HCT116 (cell line): Measurements from ENCODE around the gene TYK2. TPM values are rescaled to one million over a fixed set of nuclear protein-coding genes. Genes with fewer than 3 reads are reported as not detected.

Experiments used
- ATAC-seq: fragments of 200-7000 bp; cut with Tn5 transposase; 2 replicates; pipeline ENCODE4 v1.9.1; 2020; ENCODE audit warnings: mild to moderate bottlenecking, moderate library complexity
- BruUV-seq: library from RNA; stranded (reverse); fragments of 400-500 nt; replicated peaks from 2 replicates; lab custom pipeline; 2021; lab: Mats Ljungman, UMichigan
- CTCF ChIA-PET: fragments of 300-600 bp; sonication (Branson Sonifier 250); formaldehyde crosslinking; loops from one replicate; lab custom pipeline; 2021; ENCODE audit warnings: antibody characterized with exemption; lab: Charles Lee
- POLR2A ChIA-PET: fragments of 300-600, 350-600 bp; sonication (Branson Sonifier 250); formaldehyde crosslinking; loops from one replicate; lab custom pipeline; 2021; ENCODE audit warnings: antibody characterized with exemption; lab: Charles Lee
- RAD21 ChIA-PET, 2 experiments: fragments of 300-600 bp; sonication (Branson Sonifier 250); formaldehyde crosslinking; loops; one replicate each; lab custom pipeline; 2023; ENCODE audit warnings: low total read pairs in 2 of 2; ENCODE audit not compliant: uncharacterized antibody in 2 of 2, unreplicated experiment in 2 of 2, low non-redundant PET in 1 of 2; lab: Charles Lee
- DNase-seq: peaks from one replicate; pipeline ENCODE4 v3.0.0-alpha.2; 2010; ENCODE audit warnings: low read depth, low spot score
- H2AFZ ChIP-seq: fragments of 200-600 bp; shearing (Covaris generic), sonication (generic); 2 replicates; pipeline ENCODE4 v1.6.1; 2017; ENCODE audit warnings: low read depth, mixed run types, mixed read lengths, antibody characterized with exemption, low read length; ENCODE audit not compliant: poor library complexity, severe bottlenecking
- H3K27ac ChIP-seq: 2 replicates; pipeline ENCODE4 v1.5.1; 2012; ENCODE audit warnings: low read depth, low read length
- H3K27me3 ChIP-seq: fragments of 200-600 bp; sonication (generic); 2 replicates; pipeline ENCODE4 v1.6.1; 2016; ENCODE audit warnings: mixed run types, low read length, mixed read lengths; ENCODE audit not compliant: insufficient read depth
- H3K36me3 ChIP-seq, 2 experiments: fragments of 200-500 bp in 1 of 2; fragments of 200-600 bp in 1 of 2; sonication (Bioruptor generic) in 1 of 2; sonication (generic) in 1 of 2; 2 replicates each; pipeline versions ENCODE4 v1.5.1 to v1.6.1; 2014 to 2016; ENCODE audit warnings: low read length in 2 of 2, inconsistent platforms in 1 of 2, mixed read lengths in 1 of 2, mixed run types in 1 of 2; ENCODE audit not compliant: insufficient read depth in 2 of 2, control insufficient read depth in 1 of 2
- H3K4me1 ChIP-seq, 2 experiments: fragments of 200-600 bp in 1 of 2; sonication (generic) in 1 of 2; 2 replicates each; pipeline versions ENCODE4 v1.5.1 to v1.6.1; 2012 to 2017; ENCODE audit warnings: low read length in 2 of 2, inconsistent platforms in 1 of 2, mild to moderate bottlenecking in 1 of 2, mixed read lengths in 1 of 2, mixed run types in 1 of 2, moderate library complexity in 1 of 2; ENCODE audit not compliant: insufficient read depth in 2 of 2, control insufficient read depth in 1 of 2
- H3K4me2 ChIP-seq: fragments of 200-600 bp; sonication (generic); 2 replicates; pipeline ENCODE4 v1.6.1; 2017; ENCODE audit warnings: mixed run types, low read length, mixed read lengths
- H3K4me3 ChIP-seq, 2 experiments: fragments of 200-600 bp in 1 of 2; sonication (generic) in 1 of 2; replicated peaks in 1 of 2; 2 replicates each; pipeline ENCODE4 v1.5.1; 2011 to 2016; ENCODE audit warnings: low read length in 2 of 2, control low read depth in 1 of 2, low read depth in 1 of 2, mild to moderate bottlenecking in 1 of 2, mixed read lengths in 1 of 2, mixed run types in 1 of 2
- H3K79me2 ChIP-seq: fragments of 200-600 bp; sonication (generic); 2 replicates; pipeline ENCODE4 v1.6.1; 2017; ENCODE audit warnings: mild to moderate bottlenecking, mixed run types, low read length, moderate library complexity, mixed read lengths; ENCODE audit not compliant: insufficient read depth
- H3K9ac ChIP-seq: fragments of 200-600 bp; sonication (generic); 2 replicates; pipeline ENCODE4 v1.6.1; 2016; ENCODE audit warnings: low read length, mixed read lengths
- H3K9me2 ChIP-seq: fragments of 200-600 bp; sonication (generic), shearing (Covaris generic); 2 replicates; pipeline ENCODE4 v1.6.1; 2017; ENCODE audit warnings: mixed run types, mild to moderate bottlenecking, moderate library complexity; ENCODE audit not compliant: insufficient read depth
- H3K9me3 ChIP-seq, 2 experiments: fragments of 200-500 bp in 1 of 2; fragments of 200-600 bp in 1 of 2; sonication (Bioruptor generic) in 1 of 2; sonication (generic) in 1 of 2; 2 replicates each; pipeline ENCODE4 v1.6.1; 2014 to 2017; ENCODE audit warnings: low read length in 2 of 2, mixed read lengths in 2 of 2, inconsistent platforms in 1 of 2, low read depth in 1 of 2, mild to moderate bottlenecking in 1 of 2, mixed run types in 1 of 2, moderate library complexity in 1 of 2; ENCODE audit not compliant: control insufficient read depth in 1 of 2, insufficient read depth in 1 of 2
- H4K20me1 ChIP-seq: fragments of 200-600 bp; sonication (generic), shearing (Covaris generic); 2 replicates; pipeline ENCODE4 v1.6.1; 2017; ENCODE audit warnings: mixed run types, mild to moderate bottlenecking, moderate library complexity; ENCODE audit not compliant: insufficient read depth
- ATF3 ChIP-seq: IDR thresholded peaks from 2 replicates; pipeline ENCODE4 v1.6.1; 2012
- CBX3 ChIP-seq: IDR thresholded peaks from 2 replicates; pipeline ENCODE4 v1.6.1; 2012; ENCODE audit warnings: low read depth
- CEBPB ChIP-seq: IDR thresholded peaks from 2 replicates; pipeline ENCODE4 v1.6.1; 2012; ENCODE audit warnings: low read depth
- CTCF ChIP-seq, 3 experiments: fragments of 200-600 bp in 1 of 3; sonication (generic) in 1 of 3; IDR thresholded peaks in 2 of 3; conservative IDR thresholded peaks in 1 of 3; 2 replicates each; pipeline ENCODE4 v1.5.1; 2012 to 2017; ENCODE audit warnings: low read depth in 2 of 3, low read length in 2 of 3, antibody characterized with exemption in 1 of 3, borderline replicate concordance in 1 of 3, control low read depth in 1 of 3, mild to moderate bottlenecking in 1 of 3, mixed read lengths in 1 of 3, mixed run types in 1 of 3, moderate library complexity in 1 of 3; ENCODE audit not compliant: insufficient read depth in 1 of 3
- EGR1 ChIP-seq: IDR thresholded peaks from 2 replicates; pipeline ENCODE4 v1.6.1; 2012; ENCODE audit warnings: low read depth
- ELF1 ChIP-seq: IDR thresholded peaks from 2 replicates; pipeline ENCODE4 v1.6.1; 2012; ENCODE audit warnings: low read depth, borderline replicate concordance
- EZH2 ChIP-seq: fragments of 200-600 bp; sonication (generic); IDR thresholded peaks from 2 replicates; pipeline ENCODE4 v1.6.1; 2017; ENCODE audit warnings: antibody characterized with exemption, mixed run types
- EZH2phosphoT487 ChIP-seq: fragments of 200-600 bp; IDR thresholded peaks from 2 replicates; pipeline ENCODE4 v1.6.1; 2018; ENCODE audit warnings: antibody characterized with exemption, borderline replicate concordance
- JUND ChIP-seq: IDR thresholded peaks from 2 replicates; pipeline ENCODE4 v1.6.1; 2012
- POLR2AphosphoS5 ChIP-seq: IDR thresholded peaks from 2 replicates; pipeline ENCODE4 v1.6.1; 2011; ENCODE audit warnings: mild to moderate bottlenecking, low read depth, low read length, moderate library complexity
- RAD21 ChIP-seq: IDR thresholded peaks from 2 replicates; pipeline ENCODE4 v1.6.1; 2012; ENCODE audit warnings: low read depth, mild to moderate bottlenecking
- REST ChIP-seq: IDR thresholded peaks from 2 replicates; pipeline ENCODE4 v1.6.1; 2012; ENCODE audit warnings: low read depth
- SIN3A ChIP-seq: IDR thresholded peaks from 2 replicates; pipeline ENCODE4 v1.6.1; 2012; ENCODE audit warnings: low read depth
- SP1 ChIP-seq: IDR thresholded peaks from 2 replicates; pipeline ENCODE4 v1.6.1; 2012; ENCODE audit warnings: low read depth
- SRF ChIP-seq: IDR thresholded peaks from 2 replicates; pipeline ENCODE4 v1.6.1; 2012; ENCODE audit warnings: low read depth
- TCF7L2 ChIP-seq: IDR thresholded peaks from 2 replicates; pipeline ENCODE4 v1.7.0; 2011; ENCODE audit warnings: borderline replicate concordance, inconsistent platforms; ENCODE audit not compliant: insufficient read depth, insufficient read length; ENCODE audit errors: extremely low read depth
- YY1 ChIP-seq: IDR thresholded peaks from 2 replicates; pipeline ENCODE4 v1.6.1; 2011; ENCODE audit warnings: low read length, low read depth, moderate library complexity, mild to moderate bottlenecking; ENCODE audit not compliant: insufficient replicate concordance; ENCODE audit errors: extremely low read depth
- ZBTB33 ChIP-seq: IDR thresholded peaks from 2 replicates; pipeline ENCODE4 v1.6.1; 2011; ENCODE audit warnings: mild to moderate bottlenecking, low read length, moderate library complexity; ENCODE audit not compliant: insufficient replicate concordance; ENCODE audit errors: extremely low read depth
- ZFX ChIP-seq: fragments of 450-650 bp; IDR thresholded peaks from 2 replicates; pipeline ENCODE4 v1.6.1; 2017
- intact Hi-C: fragments of 100-400 bp; cut with micrococcal nuclease; formaldehyde crosslinking; loops from 2 replicates; pipeline ENCODE4 v1.10.0; 2022
- total RNA-seq: library from RNA; stranded (reverse); gene quantifications from one replicate; pipeline ENCODE4 v1.2.1, GENCODE V29; 2021; ENCODE audit not compliant: unreplicated experiment

Gene TYK2
- total RNA-seq, 1 experiment from 2014 or later: 110 TPM

GRCh38 chr19:10388957-10389356, 8.6 kb upstream of the TYK2 start:
- no peak overlapping the region for H3K9ac ChIP-seq
- H3K79me2 ChIP-seq: no peaks in the 10 kb centered on the region
- no peaks in the 10 kb centered on the region for H3K27me3 ChIP-seq
- POLR2A ChIA-PET: interaction anchor here (1.3 to 1.8 kb wide), 4 partner anchors 9 to 129 kb away, joined by 3 to 9 read pairs (median 6); partner anchors contain the start of gene TYK2
- BruUV-seq: TSS peak; percentile 39
- H3K27ac ChIP-seq: no peak overlapping the region
- H3K36me3 ChIP-seq: peaks cover 16 to 24% of the 10 kb centered on the region in 2 experiments; a peak in 3 of 4 replicates
- no peaks in the 10 kb centered on the region for H3K9me3 ChIP-seq
- 0 out of 2 replicates have a peak, but pooled peaks cover 3% of the 10 kb centered on the region for H4K20me1 ChIP-seq
- H3K4me3 ChIP-seq: no peak overlapping the region
- H3K4me2 ChIP-seq: no peak overlapping the region
- TF ChIP-seq CEBPB (no peak), JUND (no peak), EGR1 (no peak), CBX3 (no peak), EZH2phosphoT487 (no peak), EZH2 (no peak), RAD21 (peak; percentile 95), TCF7L2 (no peak), ELF1 (no peak), POLR2AphosphoS5 (peak; percentile 57), REST (no peak), CTCF (IDR thresholded peaks at IDR 0.05 in 2 of 3, conservative IDR thresholded peaks at IDR 0.05 in 1 of 3; ENCODE audit: borderline replicate concordance in 1 of 3, insufficient read depth in 1 of 3, low read depth in 2 of 3, low read length in 2 of 3) (peak; percentile 92 to 97 (median 97)), YY1 (no peak), ZFX (no peak), SP1 (no peak), ZBTB33 (no peak), SRF (no peak), ATF3 (no peak), SIN3A (no peak)
- intact Hi-C loops: loop anchor here (1.0 to 5.0 kb wide), 3 partner anchors 120 to 1252 kb away; no protein-coding TSS in a partner anchor
- H3K4me1 ChIP-seq: 0 out of 4 replicates have a peak, but pooled peaks cover 0 to 3% of the 10 kb centered on the region in 2 experiments
- peak; percentile 67 for ATAC-seq
- CTCF ChIA-PET: interaction anchor here (0.7 to 8.8 kb wide), 18 partner anchors 9 to 459 kb away, joined by 3 to 233 read pairs (median 4); partner anchors contain the start of genes CDC37, ICAM1, ICAM5 and MRPL4
- DNase-seq: peak; percentile 77
- RAD21 ChIA-PET: interaction anchor here (0.6 to 2.3 kb wide), 8 partner anchors 54 to 200 kb away, joined by 3 to 31 read pairs (median 11); partner anchors contain the start of gene ICAM1 (in 2 of the 2)
- H3K9me2 ChIP-seq: no peaks in the 10 kb centered on the region
- no peak overlapping the region for H2AFZ ChIP-seq
